Measurements from ENCODE around the gene ZNF439. TPM values are rescaled to one million over a fixed set of nuclear protein-coding genes. Genes with fewer than 3 reads are reported as not detected.
"Not testable (repeated sequence)": the region's sequence is repeated elsewhere in the genome, so short reads cannot be mapped to it uniquely, and the experiment has no call there.

ZNF439 gene
- total RNA-seq, result 0.84 TPM

DNA sequence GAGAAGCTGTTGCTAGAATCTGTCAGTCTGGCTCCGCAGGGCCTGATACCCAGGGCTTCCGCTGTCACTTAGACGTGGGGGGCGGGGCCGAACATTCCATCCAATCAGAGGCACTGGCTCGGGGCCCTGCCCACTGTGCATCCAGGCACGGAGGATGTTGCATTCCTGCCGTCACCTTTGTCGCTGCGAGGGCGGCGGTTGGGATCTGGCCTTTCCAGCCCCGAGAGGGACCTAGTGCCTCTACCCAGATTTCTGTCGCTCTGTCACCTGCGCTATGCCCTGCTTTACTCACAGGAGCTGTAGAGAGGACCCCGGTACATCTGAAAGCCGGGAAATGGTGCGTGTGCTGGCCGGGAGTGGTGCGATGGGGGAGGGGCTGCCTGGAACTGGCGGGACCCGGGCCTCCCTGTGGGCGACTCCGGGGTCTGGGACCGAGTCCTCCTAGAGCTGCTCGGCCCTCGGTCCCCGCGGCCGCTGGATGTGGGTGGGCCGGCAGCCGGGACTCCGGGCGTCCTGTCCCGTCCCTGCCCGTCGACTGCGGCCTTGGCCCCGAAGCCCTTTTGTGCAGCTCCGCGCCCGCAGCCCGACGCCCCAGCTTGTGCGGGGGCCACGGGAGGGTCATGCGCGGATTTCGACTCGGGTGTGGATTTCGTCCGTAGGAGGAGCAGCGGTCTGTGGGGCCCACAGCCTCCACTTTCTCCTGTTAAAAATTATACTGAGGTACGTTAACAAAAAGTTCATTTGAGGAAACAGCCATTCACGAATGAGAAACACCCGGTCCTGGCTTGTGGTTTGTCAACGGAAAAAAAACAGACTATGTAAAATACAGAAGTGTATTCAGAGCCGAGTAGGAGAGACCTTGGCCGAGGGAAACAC, at the start of gene ZNF439:
Gene ZNF439, plus strand, starts transcription at position 133 of the 876 bp plus-strand sequence. Its CDS starts 142 bp downstream, at position 275.
- ATAC-seq, result peak; percentile 96

DNA sequence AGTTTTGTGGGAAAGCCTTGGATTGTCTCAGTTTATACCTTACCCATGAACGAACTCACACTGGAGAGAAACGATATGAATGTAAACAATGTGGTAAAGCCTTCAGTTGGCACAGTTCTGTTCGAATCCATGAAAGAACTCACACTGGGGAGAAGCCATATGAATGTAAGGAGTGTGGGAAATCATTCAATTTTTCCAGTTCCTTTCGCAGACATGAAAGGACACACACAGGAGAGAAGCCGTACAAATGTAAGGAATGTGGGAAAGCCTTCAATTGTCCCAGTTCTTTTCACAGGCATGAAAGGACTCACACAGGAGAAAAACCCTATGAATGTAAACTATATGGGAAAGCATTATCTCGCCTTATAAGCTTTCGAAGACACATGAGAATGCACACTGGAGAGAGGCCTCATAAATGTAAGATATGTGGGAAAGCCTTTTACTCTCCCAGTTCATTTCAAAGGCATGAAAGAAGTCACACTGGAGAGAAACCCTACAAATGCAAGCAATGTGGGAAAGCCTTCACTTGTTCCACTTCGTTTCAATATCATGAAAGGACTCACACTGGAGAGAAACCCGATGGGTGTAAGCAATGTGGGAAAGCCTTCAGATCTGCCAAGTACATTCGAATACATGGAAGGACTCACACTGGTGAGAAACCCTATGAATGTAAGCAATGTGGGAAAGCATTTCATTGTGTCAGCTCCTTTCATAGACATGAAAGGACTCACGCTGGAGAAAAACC, 42.0 kb upstream of the ZNF439 start:
- ATAC-seq, result no peak

DNA sequence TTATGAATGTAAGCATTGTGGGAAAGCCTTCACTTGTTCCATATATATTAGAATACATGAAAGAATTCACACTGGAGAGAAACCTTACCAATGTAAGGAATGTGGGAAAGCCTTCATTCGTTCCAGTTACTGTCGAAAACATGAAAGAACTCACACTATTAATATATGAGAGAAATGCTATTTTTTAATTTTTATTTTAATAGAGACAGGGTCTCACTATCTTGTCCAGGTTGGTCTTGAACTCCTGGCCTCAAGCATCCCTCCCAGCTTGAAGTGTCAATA, 41.5 kb upstream of the ZNF439 start:
- no peak for ATAC-seq

DNA sequence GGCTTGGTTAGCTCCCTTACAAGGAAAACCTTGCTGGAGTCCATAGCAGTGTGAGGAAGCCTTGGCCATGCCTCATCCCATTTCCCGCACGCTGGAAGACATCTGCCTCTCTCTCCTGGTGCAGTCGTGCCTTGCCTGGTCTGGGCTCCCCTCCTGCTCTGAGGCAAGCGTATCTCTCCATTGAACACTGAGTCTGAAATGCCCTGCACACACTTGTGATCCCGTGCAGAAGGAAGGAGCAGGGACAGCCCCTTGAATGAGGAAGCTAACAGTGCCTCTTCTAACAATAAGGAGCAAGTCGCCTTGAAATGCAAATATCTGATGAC, 34.9 kb upstream of the ZNF439 start:
- no peak for ATAC-seq

DNA sequence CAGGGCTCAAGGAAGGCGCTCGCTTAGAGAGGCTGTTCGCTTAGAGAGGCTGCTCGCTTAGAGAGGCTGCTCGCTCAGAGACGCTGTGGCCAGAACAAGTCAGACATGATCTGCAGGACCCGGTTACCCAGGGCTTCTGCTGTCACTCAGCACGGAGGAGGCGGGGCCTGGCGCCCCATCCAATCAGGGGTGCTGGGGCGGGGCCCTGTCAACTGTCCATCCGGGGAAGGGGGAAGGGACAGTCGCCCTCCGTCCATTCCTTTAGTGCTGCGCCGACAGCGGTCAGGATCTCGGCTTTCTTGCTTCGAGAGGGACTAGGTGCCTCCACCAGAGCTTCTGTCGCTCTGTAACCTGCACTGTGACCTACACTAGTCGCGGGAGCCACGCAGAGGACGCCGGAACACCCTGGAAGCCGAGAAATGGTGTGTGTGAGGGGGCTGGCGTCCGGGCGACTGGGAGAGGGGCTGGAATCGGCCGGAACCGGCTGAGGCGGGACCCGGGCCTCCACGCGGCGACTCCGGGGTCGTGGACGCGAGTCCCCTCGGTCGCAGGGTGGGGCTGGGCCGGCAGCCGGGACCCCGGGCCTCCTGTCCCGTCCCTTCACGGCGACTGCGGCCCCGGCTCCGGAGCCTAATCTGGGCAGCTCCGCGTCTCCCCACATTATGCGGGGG, 34.4 kb upstream of the ZNF439 start, which contains the start of gene ZNF440:
Gene ZNF440, plus strand, starts transcription at position 245 of the 671 bp plus-strand sequence. Its CDS starts 175 bp downstream, at position 420.
- peak; percentile 99 for ATAC-seq

DNA sequence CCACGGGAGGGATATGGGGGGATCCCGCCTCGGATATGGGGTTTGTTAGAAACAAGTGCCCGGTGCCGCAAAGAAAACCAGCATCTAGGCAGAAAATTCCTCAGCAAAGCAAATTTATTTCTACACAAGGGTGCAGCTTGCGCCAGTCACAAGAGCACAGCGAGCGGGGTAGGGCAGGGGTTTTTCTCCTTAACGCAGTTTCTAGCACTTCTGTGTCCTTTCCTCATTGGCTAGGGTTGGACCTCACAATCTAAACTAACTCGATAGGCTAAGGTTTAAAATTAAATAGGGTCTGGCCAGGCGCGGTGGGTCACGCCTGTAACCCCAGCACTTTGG, 33.9 kb upstream of the ZNF439 start:
- peak; percentile 37 for ATAC-seq

DNA sequence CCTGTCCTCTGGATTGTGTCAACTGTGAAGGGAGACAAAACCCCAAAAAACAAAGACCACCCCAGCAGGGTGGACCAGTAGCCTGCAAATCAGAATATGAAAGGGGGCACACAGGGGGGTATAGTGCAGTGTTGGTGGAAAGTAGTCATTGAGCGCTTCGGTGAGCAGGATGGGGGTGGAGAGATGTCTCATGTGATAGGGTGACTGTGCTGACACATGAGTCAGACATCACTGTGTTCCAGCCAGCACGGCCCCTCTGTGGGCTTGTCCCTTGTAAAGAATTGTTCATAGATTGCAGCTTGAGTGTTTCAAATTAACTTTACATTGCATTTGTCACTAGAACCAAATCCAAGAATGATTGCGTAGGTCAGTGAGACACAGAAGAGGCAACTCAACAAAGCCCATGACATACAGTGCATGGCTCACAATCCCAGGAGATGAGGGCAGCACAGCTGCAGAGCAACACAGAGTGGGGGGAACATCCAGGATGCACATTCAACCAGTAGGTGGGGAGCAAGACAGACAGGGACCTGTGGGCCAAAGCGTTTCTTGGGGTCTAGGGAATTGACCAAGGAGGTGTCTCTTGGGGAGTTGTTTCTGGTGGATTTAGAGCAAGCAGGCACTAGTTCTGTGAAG, 26.9 kb upstream of the ZNF439 start:
- ATAC-seq, result peak; percentile 43

DNA sequence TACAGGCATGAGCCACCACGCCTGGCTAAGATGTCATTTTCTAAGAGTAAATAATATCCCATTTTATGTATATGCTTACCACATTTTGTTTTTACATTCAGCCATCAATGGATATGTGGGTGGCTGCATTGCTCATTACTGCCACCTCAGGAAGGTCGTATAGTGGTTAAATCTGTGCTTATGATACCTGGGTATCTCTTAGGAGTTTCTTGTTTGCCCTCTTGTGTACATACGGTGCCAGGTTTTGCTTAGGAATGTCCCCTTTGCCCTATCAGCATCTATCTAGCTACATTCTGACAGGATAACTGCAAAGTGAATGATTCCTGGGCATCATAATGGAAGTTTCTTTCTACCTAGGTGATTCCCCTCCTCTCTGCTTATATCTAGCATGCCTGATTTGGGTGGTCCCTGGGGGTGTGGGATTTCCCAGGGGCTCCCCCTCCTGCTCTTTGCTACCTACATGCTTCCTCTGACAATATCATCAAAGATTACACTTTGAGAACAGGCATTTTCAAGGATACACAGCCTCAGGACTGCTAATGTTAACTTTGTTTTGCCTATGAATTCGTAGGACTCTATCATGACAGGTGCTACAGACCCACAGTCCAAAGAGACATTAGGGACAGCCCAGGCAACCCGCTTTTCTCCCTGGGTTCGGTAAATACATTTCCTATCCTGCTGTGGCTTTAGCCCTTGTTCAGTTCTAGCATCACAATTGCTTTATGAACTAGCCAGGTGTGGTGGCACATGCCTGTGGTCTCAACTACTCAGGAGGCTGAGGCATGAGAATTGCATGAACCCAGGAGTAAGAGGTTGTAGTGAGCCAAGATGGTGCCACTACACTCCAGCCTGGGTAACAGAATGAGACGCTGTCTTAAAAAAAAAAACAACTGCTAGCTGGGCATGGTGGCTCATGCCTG, 19.3 kb upstream of the ZNF439 start:
- ATAC-seq, result not testable (repeated sequence)

DNA sequence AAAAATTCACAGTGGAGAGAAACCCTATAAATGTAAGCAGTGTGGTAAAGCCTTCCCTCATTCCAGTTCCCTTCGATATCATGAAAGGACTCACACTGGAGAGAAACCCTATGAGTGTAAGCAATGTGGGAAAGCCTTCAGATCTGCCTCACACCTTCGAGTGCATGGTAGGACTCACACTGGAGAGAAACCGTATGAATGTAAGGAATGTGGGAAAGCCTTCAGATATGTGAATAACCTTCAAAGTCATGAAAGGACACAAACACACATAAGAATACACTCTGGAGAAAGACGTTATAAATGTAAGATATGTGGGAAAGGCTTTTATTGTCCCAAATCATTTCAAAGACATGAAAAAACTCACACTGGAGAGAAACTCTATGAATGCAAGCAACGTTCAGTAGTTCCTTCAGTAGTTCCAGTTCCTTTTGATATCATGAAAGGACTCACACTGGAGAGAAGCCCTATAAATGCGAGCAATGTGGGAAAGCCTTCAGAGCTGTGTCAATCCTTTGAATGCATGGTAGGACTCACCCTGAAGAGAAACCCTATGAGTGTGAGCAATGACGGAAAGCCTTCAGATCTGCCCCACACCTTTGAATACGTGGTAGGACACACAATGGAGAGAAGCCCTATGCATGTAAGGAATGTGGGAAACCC, 16.1 kb upstream of the ZNF439 start:
- ATAC-seq, result no peak

DNA sequence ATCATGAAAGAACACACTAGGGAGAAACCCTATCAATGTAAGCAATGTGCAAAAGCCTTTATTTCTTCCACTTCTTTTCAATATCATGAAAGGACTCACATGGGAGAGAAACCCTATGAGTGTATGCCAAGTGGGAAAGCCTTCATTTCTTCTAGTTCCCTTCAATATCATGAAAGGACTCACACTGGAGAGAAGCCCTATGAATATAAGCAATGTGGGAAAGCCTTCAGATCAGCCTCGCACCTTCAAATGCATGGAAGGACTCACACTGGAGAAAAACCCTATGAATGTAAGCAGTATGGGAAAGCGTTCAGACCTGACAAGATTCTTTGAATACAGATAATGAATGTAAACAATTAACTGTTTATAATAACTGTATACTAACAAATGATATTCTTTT, 15.0 kb upstream of the ZNF439 start:
- ATAC-seq, result no peak

DNA sequence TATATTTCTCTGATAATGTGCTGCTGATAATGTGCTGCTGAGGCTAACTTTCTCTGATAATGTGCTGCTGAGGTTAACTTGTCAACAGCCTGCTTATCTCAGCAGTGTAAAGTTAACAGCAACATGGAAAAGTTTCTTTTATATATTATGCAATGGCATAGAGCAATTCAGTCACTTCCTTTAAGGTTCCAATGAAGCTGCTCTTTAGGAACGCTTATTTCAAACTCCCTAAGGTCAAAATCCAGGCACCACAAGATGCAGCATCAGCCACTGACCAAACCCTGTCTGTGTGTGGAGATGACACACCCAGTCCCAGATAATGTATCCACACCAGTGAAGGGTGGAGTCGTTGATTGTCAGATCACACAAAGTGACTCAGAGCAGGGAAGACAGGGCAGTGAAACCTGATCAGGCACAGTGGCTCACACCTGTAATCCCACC, 12.9 kb upstream of the ZNF439 start:
- ATAC-seq, result peak; percentile 98

DNA sequence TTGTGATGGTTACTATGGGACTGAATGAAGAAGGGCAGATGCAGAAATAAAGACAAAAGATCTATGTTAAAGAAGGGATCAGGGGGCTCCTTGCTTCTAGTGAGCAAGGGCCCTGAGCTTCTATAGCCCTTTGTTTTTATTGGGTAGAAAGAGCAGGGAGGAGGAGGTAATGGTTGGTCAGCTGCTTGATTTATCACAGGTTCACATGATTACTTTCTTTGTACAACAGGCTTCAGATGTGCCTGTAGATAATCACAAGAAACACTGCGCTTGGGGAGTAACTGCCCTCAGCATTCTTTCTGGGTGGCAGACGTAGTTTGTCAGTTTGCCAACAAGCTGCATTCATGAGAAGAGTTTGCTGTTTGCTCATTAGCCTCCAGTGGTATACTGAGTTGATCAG, 4.8 kb upstream of the ZNF439 start:
- ATAC-seq, result no peak

DNA sequence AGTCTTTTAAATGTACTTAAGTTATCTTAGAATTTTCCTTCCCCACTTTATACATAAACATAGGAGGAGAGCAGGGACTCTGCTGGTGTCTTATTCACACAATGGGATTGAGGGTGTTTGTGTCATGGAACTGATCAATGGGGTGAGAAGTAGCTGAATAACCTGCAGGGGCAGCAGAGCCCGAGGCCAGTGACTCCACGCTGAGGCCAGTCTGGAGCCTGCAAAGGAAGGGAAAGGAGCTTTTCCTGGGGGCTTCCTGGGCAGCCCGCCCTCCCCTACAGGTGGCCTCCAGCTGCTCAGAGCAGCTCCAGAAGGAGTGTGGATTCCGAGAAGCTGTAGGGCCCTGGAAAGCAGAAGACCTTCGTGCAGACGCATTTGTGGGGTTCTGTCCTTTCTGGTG, 911 bp upstream of the ZNF439 start:
- ATAC-seq, result not testable (repeated sequence)

DNA sequence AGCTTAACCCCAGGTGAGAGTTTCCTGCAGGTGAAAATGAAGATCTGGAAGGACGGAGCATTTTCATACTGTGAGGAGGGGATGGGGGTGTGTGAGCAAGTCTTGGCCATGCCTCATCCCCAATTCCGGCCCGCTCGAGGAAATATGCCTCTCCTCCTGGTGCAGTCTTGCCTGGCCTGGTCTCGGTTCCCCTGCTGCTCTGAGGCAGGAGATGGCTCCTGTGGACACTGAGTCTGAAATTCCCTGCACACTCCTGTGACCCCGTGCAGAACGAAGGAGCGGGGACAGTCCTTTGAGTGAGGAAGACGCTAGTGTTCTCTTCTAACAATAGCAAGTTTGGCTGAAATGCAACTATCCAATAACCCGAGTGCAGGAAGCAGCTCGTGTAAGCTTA, 329 bp upstream of the ZNF439 start:
- no peak for ATAC-seq

DNA sequence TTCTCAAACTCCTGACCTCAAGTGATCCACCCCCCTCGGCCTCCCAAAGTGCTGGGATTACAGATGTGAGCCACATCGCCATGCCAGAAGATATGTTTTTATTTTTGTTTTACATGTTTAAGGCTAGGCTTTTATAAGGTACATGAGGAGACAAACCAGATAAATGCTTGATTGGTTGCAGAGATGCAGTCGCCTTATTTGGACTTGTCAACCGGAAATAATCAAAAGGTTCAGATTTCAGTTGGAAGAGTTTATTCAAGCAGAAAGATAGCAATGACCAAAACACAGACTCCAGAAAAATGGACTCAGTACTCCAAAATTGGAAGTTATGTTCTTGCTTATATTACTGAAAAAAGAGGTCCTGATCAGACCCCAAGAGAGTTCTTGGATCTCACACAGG, 1.8 kb downstream of the ZNF439 start:
- not testable (repeated sequence) for ATAC-seq

DNA sequence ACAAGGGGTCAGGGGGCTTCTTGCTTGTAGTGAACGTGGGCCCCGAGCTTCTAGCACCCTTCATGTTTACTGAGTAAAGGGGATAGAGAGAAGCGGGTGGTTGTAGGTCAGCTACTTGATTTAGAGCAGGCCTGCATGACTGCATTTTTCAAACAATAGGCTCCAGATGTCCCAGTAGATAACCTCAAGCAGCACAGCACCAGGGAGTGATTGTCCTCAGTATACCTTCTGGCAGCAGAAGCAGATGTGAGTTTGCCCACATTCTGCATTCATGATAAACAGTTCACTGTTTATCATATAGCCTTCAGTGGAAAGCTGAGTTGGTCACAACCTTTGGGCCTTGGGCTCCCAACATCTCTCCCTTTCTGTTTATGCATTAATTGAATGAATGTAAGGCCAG, 4.8 kb downstream of the ZNF439 start:
- no peak for ATAC-seq

DNA sequence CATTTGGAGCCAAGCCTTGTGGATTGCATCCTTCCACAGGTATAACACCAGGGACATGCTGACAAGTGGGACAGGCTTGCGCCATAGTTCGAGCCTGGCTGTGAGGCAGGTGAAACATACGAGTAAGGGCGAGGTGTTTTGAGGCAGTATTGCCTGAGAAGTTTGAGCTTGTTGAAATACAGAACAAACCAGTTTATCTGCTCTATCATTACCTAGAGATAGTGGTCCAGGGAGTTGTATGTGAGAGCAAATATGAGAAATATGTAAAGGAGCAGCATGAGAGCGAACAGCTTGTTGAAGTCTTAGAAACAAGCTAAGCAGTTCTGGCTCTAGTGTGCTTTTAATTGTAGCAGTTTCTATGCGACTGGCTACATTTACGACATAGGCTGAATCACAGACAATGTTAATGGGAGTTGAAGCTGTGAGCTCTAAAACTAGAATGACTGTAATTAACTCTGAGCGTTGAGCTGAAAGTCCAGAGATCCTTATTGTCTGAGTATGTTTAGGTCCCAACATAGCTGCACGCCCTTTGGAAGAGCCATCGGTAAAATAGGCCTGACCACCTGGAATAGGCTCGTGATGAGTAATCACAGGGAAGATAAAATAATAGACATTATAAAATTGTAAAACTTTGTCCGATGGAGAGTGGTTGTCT, 8.2 kb downstream of the ZNF439 start:
- ATAC-seq, result peak; percentile 63

DNA sequence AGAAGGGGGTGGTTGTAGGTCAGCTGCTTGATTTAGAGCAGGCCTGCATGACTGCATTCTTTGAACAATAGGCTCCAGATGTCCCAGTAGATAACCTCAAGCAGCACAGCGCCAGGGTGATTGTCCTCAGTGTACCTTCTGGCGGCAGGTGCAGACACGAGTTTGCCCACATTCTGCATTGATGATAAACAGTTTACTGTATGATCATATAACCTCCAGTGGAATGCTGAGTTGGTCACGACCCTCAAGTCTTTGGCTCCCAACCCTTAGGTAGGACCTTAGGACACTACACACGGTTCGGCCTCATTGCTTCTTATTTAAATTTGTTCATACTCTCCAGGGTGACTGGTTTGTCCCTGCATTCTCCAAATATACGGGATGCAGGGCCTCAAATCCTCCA, 12.2 kb downstream of the ZNF439 start:
- ATAC-seq, result no peak

DNA sequence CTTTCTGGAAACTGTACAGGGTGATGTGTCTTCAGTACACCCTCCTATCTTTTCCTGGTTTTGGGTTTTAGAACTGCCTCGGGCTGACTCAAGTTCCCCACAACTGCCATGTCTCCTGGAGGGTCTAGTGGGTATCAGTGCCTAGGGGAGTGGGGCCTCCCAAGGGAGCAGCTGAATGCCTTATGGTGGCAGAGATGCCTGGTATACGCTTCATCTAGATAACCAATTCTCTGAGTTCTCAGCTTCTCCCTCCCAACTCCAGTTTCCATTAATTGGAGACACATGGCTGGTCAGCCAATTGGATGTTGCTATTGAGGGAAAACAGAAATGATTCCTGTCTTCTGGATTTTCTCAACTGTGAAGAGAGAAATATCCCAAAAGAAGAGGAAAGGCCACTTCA, 12.8 kb downstream of the ZNF439 start:
- no peak for ATAC-seq

DNA sequence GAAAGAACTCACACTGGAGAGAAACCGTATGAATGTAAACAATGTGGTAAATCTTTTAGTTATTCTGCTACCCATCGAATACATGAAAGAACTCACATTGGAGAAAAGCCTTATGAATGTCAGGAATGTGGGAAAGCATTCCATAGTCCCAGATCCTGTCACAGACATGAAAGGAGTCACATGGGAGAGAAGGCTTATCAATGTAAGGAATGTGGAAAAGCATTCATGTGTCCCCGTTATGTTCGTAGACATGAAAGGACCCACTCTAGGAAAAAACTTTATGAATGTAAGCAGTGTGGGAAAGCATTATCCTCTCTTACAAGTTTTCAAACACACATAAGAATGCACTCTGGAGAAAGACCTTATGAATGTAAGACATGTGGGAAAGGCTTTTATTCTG, 19.2 kb downstream of the ZNF439 start:
- not testable (repeated sequence) for ATAC-seq

DNA sequence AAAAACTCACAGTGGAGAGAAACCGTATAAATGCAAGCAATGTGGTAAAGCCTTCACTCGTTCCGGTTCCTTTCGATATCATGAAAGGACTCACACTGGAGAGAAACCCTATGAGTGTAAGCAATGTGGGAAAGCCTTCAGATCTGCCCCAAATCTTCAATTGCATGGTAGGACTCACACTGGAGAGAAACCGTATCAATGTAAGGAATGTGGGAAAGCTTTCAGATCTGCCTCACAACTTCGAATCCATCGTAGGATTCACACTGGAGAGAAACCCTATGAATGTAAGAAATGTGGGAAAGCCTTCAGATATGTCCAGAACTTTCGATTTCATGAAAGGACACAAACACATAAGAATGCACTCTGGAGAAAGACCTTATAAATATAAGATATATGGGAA, 19.7 kb downstream of the ZNF439 start:
- no peak for ATAC-seq

Measured in esophagus mucosa (tissue), 1 donor.